NCI-H524 treated with DMSO at 0.1 percent for 48 hours (cell line): ENCODE results near the gene ZC2HC1C.
"Not testable (repeated sequence)": the region's sequence is repeated elsewhere in the genome, so short reads cannot be mapped to it uniquely, and the experiment has no call there.

Experiments used
- DNase-seq: peaks from one replicate; lab custom pipeline; 2025; lab: John Stamatoyannopoulos, UW

Gene ZC2HC1C

DNA sequence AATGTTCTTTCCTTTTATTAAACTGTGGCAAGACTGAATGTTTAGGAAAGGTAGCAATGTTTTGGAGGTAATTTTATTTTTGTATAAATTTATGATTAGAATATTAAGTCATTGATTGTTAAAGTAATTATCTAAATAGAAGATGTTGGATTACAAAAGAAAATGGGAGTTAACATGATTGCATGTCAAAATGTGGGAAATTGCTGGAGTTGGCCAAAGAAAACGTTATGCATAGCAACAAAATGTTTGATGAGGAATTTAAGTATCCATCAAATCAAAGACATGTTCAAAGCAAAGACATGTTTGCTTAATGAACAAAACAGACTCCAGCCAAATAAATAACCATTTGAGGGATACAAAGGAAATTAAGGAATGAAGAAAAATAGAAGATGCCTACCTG lies 15.0 kb upstream of the ZC2HC1C start:
- DNase-seq: no peak

DNA sequence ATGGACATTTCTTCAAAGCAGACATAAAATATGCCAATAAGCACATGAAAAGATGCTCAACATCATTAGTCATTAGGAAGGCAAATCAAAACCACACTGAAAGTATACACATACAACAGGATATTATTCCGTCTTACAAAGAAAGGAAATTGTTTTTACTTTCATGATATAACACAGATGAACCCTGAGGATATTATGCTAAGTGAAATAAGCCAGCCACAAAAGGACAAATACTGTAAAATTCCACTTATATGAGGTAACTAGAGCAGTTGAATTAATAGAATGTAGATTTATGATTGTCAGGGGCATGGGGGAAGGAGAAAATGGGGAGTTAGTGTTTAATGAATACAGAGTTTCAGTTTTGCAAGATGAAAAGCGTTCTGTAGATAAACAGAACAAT lies 9.8 kb upstream of the ZC2HC1C start:
- DNase-seq: no peak

- DNase-seq: no peak
Observed at GRCh38 chr14:75060420-75060819, 9.0 kb upstream of the ZC2HC1C start.

DNA sequence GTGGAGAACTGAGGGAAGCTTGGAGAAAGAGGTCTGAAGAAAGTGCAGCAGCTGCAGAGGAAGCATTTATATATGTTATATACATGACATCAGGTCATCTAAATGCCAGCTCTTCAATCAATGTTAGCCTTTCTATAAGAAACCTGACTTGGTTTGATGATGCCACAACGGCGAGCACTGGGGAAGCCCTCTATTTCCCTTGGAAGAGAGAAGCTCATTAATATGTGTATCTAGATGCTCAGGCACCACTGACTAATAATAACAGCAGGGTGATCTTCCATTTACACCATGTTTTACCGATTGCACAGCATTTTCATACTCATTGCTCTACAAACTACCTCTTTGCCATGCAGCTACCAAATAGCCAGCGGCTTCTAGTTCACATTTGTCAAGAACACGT lies 6.4 kb upstream of the ZC2HC1C start:
- DNase-seq: no peak

GRCh38 chr14:75063491-75064204 lies 5.8 kb upstream of the ZC2HC1C start, which contains the start of gene ACYP1:
TSS of gene ACYP1 (minus strand) at chr14:75064024. CDS start at chr14:75063553, 471 bp downstream.
- peak; percentile 90 for DNase-seq

- no peak for DNase-seq
Observed at GRCh38 chr14:75064205-75064567, 5.3 kb upstream of the ZC2HC1C start.

DNA sequence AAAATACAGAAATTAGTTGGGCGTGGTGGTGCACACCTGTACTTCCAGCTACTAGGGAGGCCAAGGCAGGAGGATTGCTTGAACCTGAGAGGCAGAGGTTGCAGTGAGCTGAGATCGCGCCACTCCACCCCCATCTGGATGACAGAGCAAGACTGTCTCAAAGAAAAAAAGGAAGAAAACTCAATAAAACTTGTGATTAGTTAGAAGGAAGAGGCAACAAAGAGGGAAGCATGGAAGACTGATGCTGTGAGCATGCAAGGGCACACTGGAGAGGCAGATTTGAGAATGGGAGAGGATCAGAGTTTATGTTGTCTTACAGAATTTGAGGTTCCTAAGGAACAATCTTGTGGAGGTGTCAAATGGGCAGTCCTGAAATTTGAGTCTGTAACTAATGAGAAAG lies 2.8 kb upstream of the ZC2HC1C start:
- no peak for DNase-seq

DNA sequence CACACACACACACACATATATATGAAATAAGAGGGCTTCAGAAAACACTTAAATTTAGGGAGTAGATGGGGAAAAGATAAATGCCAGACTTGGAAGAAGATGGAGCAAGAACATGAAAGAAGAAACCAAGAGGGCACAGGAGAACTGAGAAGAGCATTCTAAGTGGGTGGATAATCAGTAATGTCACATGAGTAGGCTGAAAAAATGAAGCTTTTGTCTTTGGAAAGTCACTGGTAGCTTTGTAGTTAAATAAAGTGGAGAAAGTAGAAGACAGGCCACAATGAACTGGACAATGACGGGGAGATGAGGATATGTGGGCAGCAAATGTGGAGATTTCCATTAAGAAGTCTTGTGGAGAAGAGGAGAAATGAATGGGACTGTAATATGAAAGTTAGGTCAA lies 2.2 kb upstream of the ZC2HC1C start:
- DNase-seq: no peak

DNA sequence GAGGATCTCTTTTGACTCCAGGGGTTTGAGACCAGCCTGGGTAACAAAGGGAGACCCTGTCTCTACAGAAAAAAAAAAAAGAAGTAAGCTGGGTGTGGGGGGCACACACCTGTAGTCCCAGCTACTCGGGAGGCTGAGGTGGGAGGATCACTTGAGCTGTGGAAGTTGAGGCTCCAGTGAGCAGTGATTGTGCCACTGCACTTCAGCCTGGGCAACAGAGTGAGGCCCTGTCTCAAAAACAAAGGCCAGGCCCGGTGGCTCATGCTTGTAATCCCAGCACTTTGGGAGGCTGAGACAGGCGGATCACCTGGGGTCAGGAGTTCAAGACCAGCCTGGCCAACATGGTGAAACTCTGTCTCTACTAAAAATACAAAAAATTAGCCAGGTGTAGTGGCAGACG lies 1.7 kb upstream of the ZC2HC1C start:
- not testable (repeated sequence) for DNase-seq

GRCh38 chr14:75068294-75069120 lies 934 bp upstream of the ZC2HC1C start:
- no peak for DNase-seq

DNA sequence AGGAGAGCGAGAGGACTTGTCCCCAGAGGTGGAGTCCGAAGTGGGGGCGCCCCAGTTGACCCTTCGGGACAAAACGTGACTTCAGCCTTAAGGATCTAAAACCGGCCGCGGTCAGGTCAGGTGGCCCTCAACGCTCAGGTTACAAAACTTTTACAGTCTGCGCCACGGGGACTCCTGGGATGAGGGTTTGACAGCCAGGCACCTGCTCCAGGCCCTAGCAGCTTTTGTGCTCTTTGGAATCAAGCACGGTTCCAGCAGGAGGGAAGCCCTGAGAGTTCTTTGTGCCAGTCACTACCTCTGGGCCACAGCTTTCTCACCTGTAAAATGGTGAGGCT lies 337 bp downstream of the ZC2HC1C start:
- DNase-seq: no peak

GRCh38 chr14:75070383-75070782 lies 942 bp downstream of the ZC2HC1C start:
- no peak for DNase-seq

DNA sequence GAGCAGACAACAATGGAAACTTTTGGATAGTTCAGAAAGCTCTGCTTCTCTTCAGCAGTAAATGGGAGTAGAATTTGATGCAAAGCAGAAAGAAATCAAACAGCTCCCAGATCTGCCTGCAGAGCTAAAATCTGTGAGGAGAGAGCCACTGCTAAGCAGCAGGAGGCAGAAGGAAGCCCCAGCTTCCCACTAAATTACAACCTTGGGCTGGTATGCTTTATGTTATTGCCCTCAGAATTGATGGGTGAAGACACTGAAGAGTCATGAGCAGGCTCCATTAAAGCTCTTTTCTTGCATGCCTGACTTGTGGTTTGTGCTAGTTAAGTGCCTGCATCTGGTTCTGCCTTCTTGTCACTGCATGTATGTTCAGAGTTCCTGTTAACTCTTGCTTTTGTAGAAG lies 8.4 kb downstream of the ZC2HC1C start:
- no peak for DNase-seq

- no peak for DNase-seq
Observed at GRCh38 chr14:75079521-75079920, 10.1 kb downstream of the ZC2HC1C start.

- no peak for DNase-seq
Observed at GRCh38 chr14:75081660-75082229, 12.3 kb downstream of the ZC2HC1C start.

DNA sequence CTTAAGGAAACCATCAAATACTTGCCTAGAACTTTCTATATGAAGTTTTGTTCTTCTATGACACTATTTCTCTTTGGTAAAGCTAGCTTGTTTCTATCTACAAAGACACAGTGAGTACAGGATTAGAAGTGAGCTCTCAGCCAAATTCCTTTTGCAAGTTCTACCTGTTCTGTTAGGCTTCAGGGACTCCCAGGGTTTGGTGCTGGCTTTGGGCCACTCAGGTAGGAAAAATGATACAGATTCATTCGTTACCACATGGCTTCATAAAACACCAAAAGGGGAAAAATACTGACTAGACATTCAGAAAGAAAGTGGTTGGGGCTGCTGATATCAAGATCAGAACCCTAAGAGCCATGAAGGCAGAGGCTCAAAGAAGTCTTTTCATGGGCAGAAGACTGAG lies 13.8 kb downstream of the ZC2HC1C start:
- DNase-seq: no peak

GRCh38 chr14:75084513-75084912 lies 15.1 kb downstream of the ZC2HC1C start:
- no peak for DNase-seq

DNA sequence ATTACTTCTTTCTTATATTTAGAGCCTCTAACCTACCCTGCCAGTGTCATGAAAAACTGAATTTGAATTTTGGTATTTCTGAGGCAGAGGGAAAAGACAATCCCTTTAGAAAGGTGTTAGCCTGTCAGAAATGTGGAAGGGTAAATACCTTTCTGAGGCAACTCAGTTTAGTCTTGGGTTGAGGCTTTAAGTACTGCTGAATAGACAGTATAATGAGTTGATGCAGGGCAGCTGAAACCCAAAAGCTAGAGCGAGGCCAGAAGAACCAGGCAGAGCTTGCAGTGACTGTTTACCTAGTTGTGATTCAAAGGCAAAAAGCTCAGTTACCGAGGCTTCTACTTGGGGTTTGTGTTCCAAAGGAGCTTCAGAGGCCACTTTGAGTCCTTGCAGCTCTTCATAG lies 18.7 kb downstream of the ZC2HC1C start:
- no peak for DNase-seq

GRCh38 chr14:75088566-75089373 lies 19.3 kb downstream of the ZC2HC1C start:
- no peak for DNase-seq

GRCh38 chr14:75090353-75090752 lies 20.9 kb downstream of the ZC2HC1C start:
- DNase-seq: no peak

GRCh38 chr14:75091251-75091650 lies 21.8 kb downstream of the ZC2HC1C start:
- DNase-seq: no peak

- no peak for DNase-seq
Observed at GRCh38 chr14:75092698-75093097, 23.3 kb downstream of the ZC2HC1C start.
